Measurements from ENCODE around the gene PLA2G5. TPM values are rescaled to one million over a fixed set of nuclear protein-coding genes. Genes with fewer than 3 reads are reported as not detected.

PLA2G5 gene
- total RNA-seq, 4 donors from 2014 or later = 0.97 to 6.7 (median 2.3) TPM; not detected in 1

GRCh38 chr1:20120796-20121195, 50.8 kb downstream of the PLA2G5 start:
- TF ChIP-seq POLR2A (IDR thresholded peaks at IDR 0.05) (no peak), CTCF (IDR thresholded peaks at IDR 0.05) (no peak)

GRCh38 chr1:20123722-20124455, 53.9 kb downstream of the PLA2G5 start:
- H3K27me3 ChIP-seq = peaks cover 0 to 16% (median 0%) of the 10 kb centered on the region in 4 donors
- no peak for DNase-seq
- no peaks in the 10 kb centered on the region for H3K9me3 ChIP-seq
- H3K27ac ChIP-seq = no peak overlapping the region
- TF ChIP-seq POLR2A (IDR thresholded peaks at IDR 0.05) = no peak
- TF ChIP-seq CTCF (IDR thresholded peaks at IDR 0.05) = no peak
- H3K4me3 ChIP-seq = no peak overlapping the region
- intact Hi-C loops (cut with DNase I) = no loop called here
- H3K36me3 ChIP-seq = no peaks in the 10 kb centered on the region
- WGBS, 2 donors = 58 to 60% methylated on average over 10 of the region's 10 CpGs
- H3K4me1 ChIP-seq = peaks cover 10 to 19% (median 10%) of the 10 kb centered on the region in 3 donors

More at GRCh38 chr1:20120796-20121195, 50.8 kb downstream of the PLA2G5 start:
- Histone ChIP-seq H3K36me3 (no peaks in the 10 kb centered on the region), H3K4me1 (peaks cover 10 to 19% (median 10%) of the 10 kb centered on the region in 3 donors), H3K27ac (no peak overlapping the region), H3K4me3 (no peak overlapping the region), H3K9me3 (no peaks in the 10 kb centered on the region), H3K27me3 (peaks cover 0 to 16% (median 0%) of the 10 kb centered on the region in 4 donors)
- no peak for DNase-seq
- WGBS, 2 donors = 88 to 100% methylated on average over 4 of the region's 4 CpGs
- intact Hi-C loops (cut with DNase I) = no loop called here

GRCh38 chr1:20124456-20125057, 54.6 kb downstream of the PLA2G5 start:
- Histone ChIP-seq H3K4me1 (peaks cover 10 to 19% (median 10%) of the 10 kb centered on the region in 3 donors), H3K9me3 (no peaks in the 10 kb centered on the region), H3K27ac (no peak overlapping the region), H3K36me3 (no peaks in the 10 kb centered on the region), H3K4me3 (no peak overlapping the region), H3K27me3 (peaks cover 0 to 16% (median 0%) of the 10 kb centered on the region in 4 donors)
- 14 to 16% methylated on average over 4 to 7 of the region's 7 CpGs for WGBS, 2 donors
- DNase-seq = no peak
- intact Hi-C loops (cut with DNase I) = no loop called here
- TF ChIP-seq CTCF (IDR thresholded peaks at IDR 0.05) = no peak
- no peak for TF ChIP-seq POLR2A (IDR thresholded peaks at IDR 0.05)

- H3K27ac ChIP-seq = peak overlapping the region in 1 of 4 donors; percentile 22
- no peaks in the 10 kb centered on the region for H3K9me3 ChIP-seq
- peaks cover 10 to 19% (median 10%) of the 10 kb centered on the region in 3 donors for H3K4me1 ChIP-seq
- intact Hi-C loops (cut with DNase I) = no loop called here
- WGBS, 2 donors = 30 to 33% methylated on average over 8 to 9 of the region's 10 CpGs
- TF ChIP-seq CTCF (IDR thresholded peaks at IDR 0.05) = no peak
- TF ChIP-seq POLR2A (IDR thresholded peaks at IDR 0.05) = no peak
- H3K4me3 ChIP-seq = no peak overlapping the region
- DNase-seq = no peak
- no peaks in the 10 kb centered on the region for H3K36me3 ChIP-seq
- peaks cover 0 to 16% (median 0%) of the 10 kb centered on the region in 4 donors for H3K27me3 ChIP-seq
Observed at GRCh38 chr1:20125100-20125499, 55.1 kb downstream of the PLA2G5 start.
